SK-N-SH treated with all-trans-retinoic acid at 6 μM for 48 hours (cell line): ENCODE data around the gene CNOT6L.
"Not testable (repeated sequence)": the region's sequence is repeated elsewhere in the genome, so short reads cannot be mapped to it uniquely, and the experiment has no call there.

Source experiments
- ATAC-seq: fragments of 200-7000 bp; cut with Tn5 transposase; 3 replicates; pipeline ENCODE4 v1.9.1; 2020; ENCODE audit warnings: mild to moderate bottlenecking, moderate library complexity
- ARNTL ChIP-seq: fragments of 450-650 bp; formaldehyde crosslinking; IDR thresholded peaks from 2 replicates; pipeline ENCODE4 v1.5.0; 2020; ENCODE audit warnings: low read depth, mild to moderate bottlenecking, moderate library complexity, borderline replicate concordance
- BACH2 ChIP-seq: fragments of 250-450 bp; sonication (Bioruptor Pico); IDR thresholded peaks from 2 replicates; pipeline ENCODE4 v1.9.0; 2021; ENCODE audit warnings: mild to moderate bottlenecking, borderline replicate concordance
- CSDC2 ChIP-seq: fragments of 250-450 bp; sonication (Bioruptor Pico); IDR thresholded peaks from 2 replicates; pipeline ENCODE4 v1.5.0; 2020; ENCODE audit warnings: mild to moderate bottlenecking, moderate library complexity
- CSRNP3 ChIP-seq: fragments of 250-450 bp; sonication (Bioruptor Pico); IDR thresholded peaks from 2 replicates; pipeline ENCODE4 v1.5.1; 2021; ENCODE audit warnings: mild to moderate bottlenecking, moderate library complexity
- ESRRG ChIP-seq: fragments of 250-450 bp; sonication (Bioruptor Pico); IDR thresholded peaks from 2 replicates; pipeline ENCODE4 v1.6.1; 2021; ENCODE audit warnings: mild to moderate bottlenecking
- GLIS3 ChIP-seq: fragments of 250-450 bp; sonication (Bioruptor Pico); IDR thresholded peaks from 2 replicates; pipeline ENCODE4 v1.5.0; 2020; ENCODE audit warnings: mild to moderate bottlenecking, moderate library complexity
- ISL1 ChIP-seq: fragments of 250-450 bp; sonication (Bioruptor Pico); IDR thresholded peaks from 2 replicates; pipeline ENCODE4 v2.1.2; 2022; ENCODE audit warnings: mild to moderate bottlenecking, moderate library complexity
- OSR1 ChIP-seq: fragments of 250-450 bp; sonication (Bioruptor Pico); IDR thresholded peaks from 2 replicates; pipeline ENCODE4 v1.8.0; 2022; ENCODE audit warnings: moderate library complexity, mild to moderate bottlenecking, inconsistent platforms
- POU6F1 ChIP-seq: fragments of 250-450 bp; sonication (Bioruptor Pico); IDR thresholded peaks from 2 replicates; pipeline ENCODE4 v1.8.0; 2021; ENCODE audit warnings: low read depth, mild to moderate bottlenecking, moderate library complexity, borderline replicate concordance
- PPARA ChIP-seq: fragments of 250-450 bp; sonication (Bioruptor Pico); IDR thresholded peaks from 2 replicates; pipeline ENCODE4 v1.5.0; 2020; ENCODE audit warnings: mild to moderate bottlenecking, borderline replicate concordance
- TCF4 ChIP-seq: fragments of 250-450 bp; sonication (Bioruptor Pico); IDR thresholded peaks from 2 replicates; pipeline ENCODE4 v1.8.0; 2021; ENCODE audit warnings: mild to moderate bottlenecking, moderate library complexity, borderline replicate concordance
- TOX ChIP-seq: fragments of 250-450 bp; sonication (Bioruptor Pico); IDR thresholded peaks from 2 replicates; pipeline ENCODE4 v1.8.0; 2021; ENCODE audit warnings: mild to moderate bottlenecking, moderate library complexity, borderline replicate concordance
- TSHZ2 ChIP-seq: fragments of 250-450 bp; sonication (Bioruptor Pico); IDR thresholded peaks from 2 replicates; pipeline ENCODE4 v1.5.0; 2020; ENCODE audit warnings: mild to moderate bottlenecking, moderate library complexity
- ZC3H10 ChIP-seq: fragments of 250-450 bp; sonication (Bioruptor Pico); IDR thresholded peaks from 2 replicates; pipeline ENCODE4 v1.5.1; 2021; ENCODE audit warnings: mild to moderate bottlenecking, moderate library complexity
- ZFP30 ChIP-seq: fragments of 450-650 bp; formaldehyde crosslinking; IDR thresholded peaks from 2 replicates; pipeline ENCODE4 v1.5.0; 2022; ENCODE audit warnings: mild to moderate bottlenecking, moderate library complexity
- ZNF565 ChIP-seq: fragments of 450-650 bp; formaldehyde crosslinking; conservative IDR thresholded peaks from 2 replicates; pipeline ENCODE4 v1.5.0; 2020; ENCODE audit warnings: low read depth, mild to moderate bottlenecking, moderate library complexity
- ZNF70 ChIP-seq: fragments of 450-650 bp; formaldehyde crosslinking; IDR thresholded peaks from 2 replicates; pipeline ENCODE4 v1.5.0; 2020; ENCODE audit warnings: mild to moderate bottlenecking, moderate library complexity
- ZNF8 ChIP-seq: fragments of 450-650 bp; formaldehyde crosslinking; IDR thresholded peaks from 2 replicates; pipeline ENCODE4 v1.5.0; 2020; ENCODE audit warnings: mild to moderate bottlenecking, moderate library complexity
- TF ChIP-seq, protein P1 (sequence below): fragments of 250-450 bp; sonication (Bioruptor Pico); IDR thresholded peaks from 2 replicates; pipeline ENCODE4 v1.8.0; 2020; ENCODE audit warnings: mild to moderate bottlenecking, moderate library complexity, borderline replicate concordance
- TF ChIP-seq, protein P2 (sequence below): fragments of 250-450 bp; sonication (Bioruptor Pico); IDR thresholded peaks from 2 replicates; pipeline ENCODE4 v1.5.1; 2020; ENCODE audit warnings: low read depth, mild to moderate bottlenecking, moderate library complexity

Gene CNOT6L

GRCh38 chr4:77782102-77782835 lies 36.9 kb downstream of the CNOT6L start:
- TF ChIP-seq ZC3H10 (CRISPR knock-in tag): no peak
- TF ChIP-seq ZNF8: no peak
- no peak for TF ChIP-seq TOX (CRISPR knock-in tag)
- no peak for TF ChIP-seq POU6F1
- no peak for TF ChIP-seq PPARA (CRISPR knock-in tag)
- no peak for ATAC-seq

DNA sequence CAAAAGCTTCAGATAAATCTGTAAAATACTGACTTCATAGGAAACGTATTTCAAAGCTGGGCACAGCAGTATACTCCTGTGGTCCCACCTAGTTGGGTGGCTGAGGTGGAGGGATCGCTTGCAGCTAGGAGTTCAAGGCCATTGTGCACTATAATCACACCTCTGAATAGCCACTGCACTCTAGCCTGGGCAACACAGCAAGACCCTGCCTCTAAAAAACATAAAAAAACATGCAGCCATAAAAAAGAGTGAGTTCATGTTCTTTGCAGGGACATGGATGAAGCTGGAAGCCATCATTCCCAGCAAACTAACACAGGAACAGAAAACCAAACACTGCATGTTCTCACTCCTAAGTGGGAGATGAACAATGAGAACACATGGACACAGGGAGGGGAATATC lies 38.4 kb downstream of the CNOT6L start:
- ATAC-seq: not testable (repeated sequence)

DNA sequence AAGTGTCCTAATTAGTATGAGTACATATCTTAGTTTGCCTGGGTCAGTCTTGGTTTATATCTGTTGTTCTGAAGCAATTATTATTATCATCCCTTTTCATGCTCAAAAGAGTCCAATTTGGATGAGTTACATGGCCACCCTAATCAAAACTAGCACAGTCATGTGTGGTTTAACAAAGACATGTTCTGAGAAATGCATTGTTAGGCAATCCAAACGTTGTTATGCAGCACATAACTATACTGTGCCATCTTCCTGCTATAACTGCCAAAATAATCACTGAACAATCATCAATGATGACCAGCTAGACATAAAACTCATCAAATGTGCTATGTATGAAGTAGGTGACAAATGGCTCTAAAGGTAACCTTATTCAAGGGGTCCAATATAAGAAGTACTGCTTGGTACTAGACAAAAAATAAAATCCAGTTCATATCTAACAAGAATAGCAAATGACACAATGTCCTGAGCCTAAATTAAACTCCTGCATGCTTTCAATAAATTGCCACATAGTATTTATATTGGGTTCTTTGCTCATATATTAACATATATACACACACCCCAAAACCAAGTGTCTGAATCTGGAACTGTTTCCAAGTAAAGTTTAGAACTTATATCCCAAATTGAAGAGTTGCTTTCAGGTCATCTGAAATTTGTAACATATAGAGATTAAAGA lies 41.9 kb downstream of the CNOT6L start:
- ATAC-seq: no peak; the same call in 2 of the 3 replicates
- no peak for TF ChIP-seq ZFP30 (CRISPR knock-in tag)
- no peak for TF ChIP-seq ISL1 (CRISPR knock-in tag)
- no peak for TF ChIP-seq CSDC2 (CRISPR knock-in tag)
- TF ChIP-seq, protein P1, sequence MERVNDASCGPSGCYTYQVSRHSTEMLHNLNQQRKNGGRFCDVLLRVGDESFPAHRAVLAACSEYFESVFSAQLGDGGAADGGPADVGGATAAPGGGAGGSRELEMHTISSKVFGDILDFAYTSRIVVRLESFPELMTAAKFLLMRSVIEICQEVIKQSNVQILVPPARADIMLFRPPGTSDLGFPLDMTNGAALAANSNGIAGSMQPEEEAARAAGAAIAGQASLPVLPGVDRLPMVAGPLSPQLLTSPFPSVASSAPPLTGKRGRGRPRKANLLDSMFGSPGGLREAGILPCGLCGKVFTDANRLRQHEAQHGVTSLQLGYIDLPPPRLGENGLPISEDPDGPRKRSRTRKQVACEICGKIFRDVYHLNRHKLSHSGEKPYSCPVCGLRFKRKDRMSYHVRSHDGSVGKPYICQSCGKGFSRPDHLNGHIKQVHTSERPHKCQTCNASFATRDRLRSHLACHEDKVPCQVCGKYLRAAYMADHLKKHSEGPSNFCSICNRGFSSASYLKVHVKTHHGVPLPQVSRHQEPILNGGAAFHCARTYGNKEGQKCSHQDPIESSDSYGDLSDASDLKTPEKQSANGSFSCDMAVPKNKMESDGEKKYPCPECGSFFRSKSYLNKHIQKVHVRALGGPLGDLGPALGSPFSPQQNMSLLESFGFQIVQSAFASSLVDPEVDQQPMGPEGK (CRISPR knock-in tag): no peak
- no peak for TF ChIP-seq ZNF70
- TF ChIP-seq TCF4 (CRISPR knock-in tag): no peak
- no peak for TF ChIP-seq GLIS3 (CRISPR knock-in tag)
- no peak for TF ChIP-seq BACH2 (CRISPR knock-in tag)
- no peak for TF ChIP-seq POU6F1
- TF ChIP-seq OSR1 (CRISPR knock-in tag): no peak
- TF ChIP-seq ARNTL (CRISPR knock-in tag): no peak
- no peak for TF ChIP-seq PPARA (CRISPR knock-in tag)
- TF ChIP-seq ESRRG: no peak
- TF ChIP-seq TSHZ2: no peak
- TF ChIP-seq, protein P2, sequence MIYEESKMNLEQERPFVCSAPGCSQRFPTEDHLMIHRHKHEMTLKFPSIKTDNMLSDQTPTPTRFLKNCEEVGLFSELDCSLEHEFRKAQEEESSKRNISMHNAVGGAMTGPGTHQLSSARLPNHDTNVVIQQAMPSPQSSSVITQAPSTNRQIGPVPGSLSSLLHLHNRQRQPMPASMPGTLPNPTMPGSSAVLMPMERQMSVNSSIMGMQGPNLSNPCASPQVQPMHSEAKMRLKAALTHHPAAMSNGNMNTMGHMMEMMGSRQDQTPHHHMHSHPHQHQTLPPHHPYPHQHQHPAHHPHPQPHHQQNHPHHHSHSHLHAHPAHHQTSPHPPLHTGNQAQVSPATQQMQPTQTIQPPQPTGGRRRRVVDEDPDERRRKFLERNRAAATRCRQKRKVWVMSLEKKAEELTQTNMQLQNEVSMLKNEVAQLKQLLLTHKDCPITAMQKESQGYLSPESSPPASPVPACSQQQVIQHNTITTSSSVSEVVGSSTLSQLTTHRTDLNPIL (CRISPR knock-in tag): no peak
- TF ChIP-seq CSRNP3: no peak
- no peak for TF ChIP-seq ZNF565 (CRISPR knock-in tag)
